Heart left ventricle (tissue), 16 donors: ENCODE results near the gene TTYH3. TPM values are rescaled to one million over a fixed set of nuclear protein-coding genes. Genes with fewer than 3 reads are reported as not detected.
"Not testable (repeated sequence)": the region's sequence is repeated elsewhere in the genome, so short reads cannot be mapped to it uniquely, and the experiment has no call there.

Source experiments
- ATAC-seq, 4 donors: fragments of 200-7000 bp; cut with Tn5 transposase; one replicate each; pipeline ENCODE4 v1.9.1; 2020 to 2022; ENCODE audit warnings: moderate library complexity in 4 of 4, mild to moderate bottlenecking in 3 of 4, moderate number of reproducible peaks in 1 of 4
- DNase-seq, 5 donors: peaks; one replicate each; pipeline ENCODE4 v3.0.0-alpha.2; 2020
- H3K27ac ChIP-seq, 12 donors: fragments of 200-600 bp; sonication (generic) in 4 of 12; one replicate each; pipeline versions ENCODE4 v1.5.0 to v1.8.0; 2016 to 2022; ENCODE audit warnings: mild to moderate bottlenecking in 2 of 12
- H3K27me3 ChIP-seq, 9 donors: fragments of 200-600 bp; sonication (generic) in 2 of 9; one replicate each; pipeline versions ENCODE4 v1.5.1 to v1.8.0; 2016 to 2022; ENCODE audit warnings: mild to moderate bottlenecking in 3 of 9
- H3K36me3 ChIP-seq, 9 donors: fragments of 200-600 bp; sonication (generic) in 2 of 9; one replicate each; pipeline versions ENCODE4 v1.5.0 to v1.8.0; 2018 to 2022; ENCODE audit warnings: mild to moderate bottlenecking in 2 of 9
- H3K4me1 ChIP-seq, 12 donors: fragments of 200-600 bp; sonication (generic) in 4 of 12; one replicate each; pipeline versions ENCODE4 v1.5.0 to v1.8.0; 2016 to 2022; ENCODE audit warnings: mild to moderate bottlenecking in 3 of 12
- H3K4me3 ChIP-seq, 12 donors: fragments of 200-600 bp; sonication (generic) in 4 of 12; one replicate each; pipeline versions ENCODE4 v1.5.0 to v1.8.0; 2017 to 2022; ENCODE audit warnings: mild to moderate bottlenecking in 9 of 12, moderate library complexity in 4 of 12
- H3K9me3 ChIP-seq, 12 donors: fragments of 200-600 bp; sonication (generic) in 4 of 12; one replicate each; pipeline versions ENCODE4 v1.5.0 to v1.8.0; 2016 to 2022; ENCODE audit warnings: mild to moderate bottlenecking in 1 of 12
- POLR2A ChIP-seq, 2 donors: fragments of 450-650 bp; IDR thresholded peaks; one replicate each; pipeline ENCODE4 v1.6.1; 2017; ENCODE audit warnings: antibody characterized with exemption in 2 of 2, mild to moderate bottlenecking in 2 of 2, moderate library complexity in 2 of 2
- WGBS, 4 donors: extraction: QIAGEN DNeasy Blood & Tissue Kit in 2 of 4; methylation state at CpG; one replicate each; pipeline versions ENCODE4 v1.1.5 to v1.1.7; 2013 to 2018; 5-methylcytosine and 5-hydroxymethylcytosine counted together
- intact Hi-C, 10 donors: fragments of 100-400 bp; cut with DNase I; formaldehyde crosslinking; loops; one replicate each; pipeline versions ENCODE4 v1.11.1 to v1.14.2; 2022
- polyA plus RNA-seq, 2 donors: library from polyadenylated mRNA; stranded (reverse); fragments of 200-250 nt; gene quantifications; one replicate each; pipeline ENCODE4 v1.2.3, GENCODE V29; 2013
- total RNA-seq, 9 donors: library from RNA; depleted of rRNA in 2 of 9; stranded (reverse); fragments of >200 nt in 2 of 9; fragmentation: NEBNext Ultra II Directional in 3 of 9; extraction: Animal tissue kit (Norgen Biotek cat#: 25700) in 3 of 9; gene quantifications; one replicate each; pipeline versions ENCODE4 v1.1.0 to v1.2.4, GENCODE V29; 2016 to 2023
- TF ChIP-seq, protein P1 (sequence below), 12 donors: fragments of 200-600 bp; sonication (generic) in 4 of 12; IDR thresholded peaks; one replicate each; pipeline versions ENCODE4 v1.5.0 to v1.8.0; 2018 to 2022; ENCODE audit warnings: antibody characterized with exemption in 12 of 12, mild to moderate bottlenecking in 5 of 12
- donor health status: ischemic (EF 13 %, LVEDD 7.1; RV severe dilation, severe dysfunction).
- donor health status: healthy with polysubstance abuse.
- donor health status: DM: no; HTN: yes; CAD: no.
- donor health status: DM: no; HTN: no; CAD: no.
- donor health status: ischemic (EF 25% LVEDD 6.9; RV normal size, moderate dysfunction).
- donor health status: ischemic (EF 25% LVEDD 5.7; RV mildly dilated, moderate dysfunction).
- donor health status: healthy.
- donor health status: DM: yes; HTN: yes; CAD: no.
- donor health status: ischemic (EF 35%, LVEDD 5.7; RV mildly dilated, moderate dysfunction).
- donor health status: nonischemic (EF 11% LVEDD 7.7; RV severe dilation, severe dysfunction).
- donor health status: DM: yes; HTN: yes; CAD: no.
- donor health status: PGD.
- donor health status: ischemic (EF 29% LVEDD 5.4; RV normal size, mild dysfunction).
- donor health status: nonischemic (EF 23%, LVEDD 6.1; RV moderate dilation, normal function).

Gene TTYH3
- total and polyA plus RNA-seq, 11 donors = 5.7 to 104 (median 12.8) TPM

DNA sequence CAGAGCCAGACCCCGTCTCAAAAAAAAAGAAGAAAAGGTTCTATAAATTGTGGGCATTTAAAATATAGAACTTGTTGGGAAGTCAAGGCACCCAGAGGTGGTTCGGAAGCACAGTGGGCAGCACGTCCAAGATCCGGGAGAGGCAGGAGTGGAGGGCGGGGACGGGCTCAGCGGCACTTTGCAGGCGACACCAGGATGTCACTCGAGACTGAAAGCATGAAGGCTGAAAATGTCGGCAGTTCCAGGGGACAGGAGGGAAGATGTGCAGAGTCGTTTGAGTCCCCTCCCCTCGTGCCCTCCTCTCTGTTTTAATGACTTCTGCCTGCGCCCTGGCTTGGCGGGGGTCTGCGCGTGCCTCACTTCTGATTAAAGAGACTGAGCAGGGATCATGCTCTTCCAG, 42.4 kb upstream of the TTYH3 start:
- Histone ChIP-seq H3K27me3 (no peaks in the 10 kb centered on the region), H3K9me3 (no peaks in the 10 kb centered on the region), H3K4me1 (no peaks in the 10 kb centered on the region), H3K27ac (no peak overlapping the region), H3K4me3 (no peak overlapping the region), H3K36me3 (peaks cover 0 to 78% (median 51%) of the 10 kb centered on the region in 9 donors)
- 90 to 96% (median 92%) methylated on average over 16 of the region's 16 CpGs for WGBS, 4 donors
- TF ChIP-seq POLR2A (IDR thresholded peaks at IDR 0.05) = no peak
- TF ChIP-seq, protein P1, sequence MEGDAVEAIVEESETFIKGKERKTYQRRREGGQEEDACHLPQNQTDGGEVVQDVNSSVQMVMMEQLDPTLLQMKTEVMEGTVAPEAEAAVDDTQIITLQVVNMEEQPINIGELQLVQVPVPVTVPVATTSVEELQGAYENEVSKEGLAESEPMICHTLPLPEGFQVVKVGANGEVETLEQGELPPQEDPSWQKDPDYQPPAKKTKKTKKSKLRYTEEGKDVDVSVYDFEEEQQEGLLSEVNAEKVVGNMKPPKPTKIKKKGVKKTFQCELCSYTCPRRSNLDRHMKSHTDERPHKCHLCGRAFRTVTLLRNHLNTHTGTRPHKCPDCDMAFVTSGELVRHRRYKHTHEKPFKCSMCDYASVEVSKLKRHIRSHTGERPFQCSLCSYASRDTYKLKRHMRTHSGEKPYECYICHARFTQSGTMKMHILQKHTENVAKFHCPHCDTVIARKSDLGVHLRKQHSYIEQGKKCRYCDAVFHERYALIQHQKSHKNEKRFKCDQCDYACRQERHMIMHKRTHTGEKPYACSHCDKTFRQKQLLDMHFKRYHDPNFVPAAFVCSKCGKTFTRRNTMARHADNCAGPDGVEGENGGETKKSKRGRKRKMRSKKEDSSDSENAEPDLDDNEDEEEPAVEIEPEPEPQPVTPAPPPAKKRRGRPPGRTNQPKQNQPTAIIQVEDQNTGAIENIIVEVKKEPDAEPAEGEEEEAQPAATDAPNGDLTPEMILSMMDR (IDR thresholded peaks at IDR 0.05) = no peak
- no peak for DNase-seq
- intact Hi-C loops = no loop called here
- ATAC-seq = no peak

DNA sequence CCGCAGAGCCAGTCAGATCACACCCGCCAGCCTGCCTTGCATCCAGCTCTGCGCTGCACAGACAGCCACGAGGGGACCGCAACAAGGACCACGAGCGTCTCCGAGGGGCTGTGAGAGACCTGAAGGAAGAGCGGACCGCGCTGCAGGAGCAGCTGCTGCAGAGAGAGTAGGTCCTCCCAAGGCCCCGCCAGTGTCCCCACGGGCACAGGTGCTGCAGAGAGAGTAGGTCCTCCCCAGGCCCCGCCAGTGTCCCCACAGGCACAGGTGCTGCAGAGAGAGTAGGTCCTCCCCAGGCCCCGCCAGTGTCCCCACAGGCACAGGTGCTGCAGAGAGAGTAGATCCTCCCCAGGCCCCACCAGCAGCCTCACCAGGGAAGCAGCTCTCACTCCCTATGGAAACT, 41.8 kb upstream of the TTYH3 start:
- WGBS, 4 donors = 94 to 97% (median 96%) methylated on average over 14 to 15 of the region's 15 CpGs
- H3K4me1 ChIP-seq, intact Hi-C loops, H3K9me3 ChIP-seq, H3K27ac ChIP-seq, H3K27me3 ChIP-seq, H3K4me3 ChIP-seq: not testable (repeated sequence)
- DNase-seq (peak in 1 of 5 donors; percentile 52), ATAC-seq (peak in 1 of 4 donors; percentile 12)
- H3K36me3 ChIP-seq = peaks cover 0 to 79% (median 52%) of the 10 kb centered on the region in 9 donors

- Histone ChIP-seq H3K9me3 (no peaks in the 10 kb centered on the region), H3K27ac (no peak overlapping the region), H3K4me1 (no peaks in the 10 kb centered on the region), H3K36me3 (peaks cover 0 to 80% (median 52%) of the 10 kb centered on the region in 9 donors), H3K27me3 (no peaks in the 10 kb centered on the region), H3K4me3 (no peak overlapping the region)
- WGBS, 4 donors = 95 to 100% (median 96%) methylated on average over 7 to 23 of the region's 23 CpGs
- DNase-seq (peak in 1 of 5 donors; percentile 57), ATAC-seq (peak in 1 of 4 donors; percentile 14)
- intact Hi-C loops = no loop called here
- no peak for TF ChIP-seq POLR2A (IDR thresholded peaks at IDR 0.05)
- TF ChIP-seq, protein P1 (IDR thresholded peaks at IDR 0.05) = no peak
These were observed 39.4 kb upstream of the TTYH3 start for GRCh38 chr7:2592375-2592865.

- H3K4me1 ChIP-seq = peaks cover 0 to 3% (median 0%) of the 10 kb centered on the region in 12 donors
- no peaks in the 10 kb centered on the region for H3K9me3 ChIP-seq
- peak in 1 of 5 donors; percentile 55 for DNase-seq
- TF ChIP-seq, protein P1 (IDR thresholded peaks at IDR 0.05) = no peak
- TF ChIP-seq POLR2A (IDR thresholded peaks at IDR 0.05) = no peak
- H3K4me3 ChIP-seq = no peak overlapping the region
- WGBS, 4 donors = 91 to 96% (median 95%) methylated on average over 33 to 38 of the region's 38 CpGs
- H3K27me3 ChIP-seq = no peaks in the 10 kb centered on the region
- H3K27ac ChIP-seq = no peak overlapping the region
- ATAC-seq = no peak
- H3K36me3 ChIP-seq = peaks cover 0 to 78% (median 58%) of the 10 kb centered on the region in 9 donors
- intact Hi-C loops = no loop called here
These were observed 38.6 kb upstream of the TTYH3 start for GRCh38 chr7:2593036-2593727.
